Stimulated activated CD4-positive, alpha-beta T cell treated with anti-CD3 and anti-CD28 coated beads, Interleukin-15, amount 100 ng/mL, for 24 hours (primary cell): ENCODE results near the gene GAPDH.
A peak's percentile ranks its signal among the peaks of the same experiment; 100 is the strongest.
"Not testable (repeated sequence)": the region's sequence is repeated elsewhere in the genome, so short reads cannot be mapped to it uniquely, and the experiment has no call there.

Source experiments
- DNase-seq: peaks from one replicate; pipeline ENCODE4 v3.0.0-alpha.2; 2020

The GAPDH gene

DNA sequence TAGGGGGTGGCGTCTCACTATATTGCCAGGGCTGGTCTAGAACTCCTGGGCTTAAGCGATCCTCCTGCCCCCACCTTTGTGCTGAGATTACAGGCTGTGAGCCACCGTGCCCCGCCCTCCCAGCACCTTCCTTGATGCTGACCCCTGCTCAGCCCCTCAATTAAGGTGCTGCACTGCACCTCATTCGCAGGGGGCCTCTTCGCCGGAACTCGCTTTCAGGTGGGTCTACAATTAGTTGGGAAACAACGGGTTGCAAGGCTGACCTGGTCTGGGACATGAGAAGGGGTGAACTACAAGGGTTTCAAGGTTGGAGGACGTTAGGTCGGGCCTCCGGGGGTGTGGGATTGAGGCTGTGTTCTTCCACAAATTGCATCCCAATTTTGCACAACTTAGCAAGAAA lies 35.0 kb downstream of the GAPDH start:
- no peak for DNase-seq

DNA sequence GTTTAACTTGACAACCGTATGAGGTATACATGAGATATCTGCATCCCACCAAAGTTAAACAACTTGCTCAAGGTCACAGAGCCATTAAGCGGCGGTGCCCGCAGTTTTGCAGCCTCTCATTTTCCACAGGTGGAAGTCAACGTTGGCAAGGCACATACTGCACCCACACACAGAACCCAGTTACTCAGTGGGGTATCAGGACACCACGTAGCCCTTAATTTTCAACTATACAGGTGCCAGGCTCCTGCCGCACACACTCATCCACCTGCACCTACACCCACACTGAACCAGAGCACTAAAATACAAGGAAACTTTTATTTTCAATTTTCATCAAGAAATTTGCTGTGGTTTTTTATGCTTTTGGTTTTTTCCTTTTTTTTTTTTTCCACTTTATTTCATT lies 35.5 kb downstream of the GAPDH start:
- DNase-seq, result no peak

- peak; percentile 67 for DNase-seq
These were observed 36.1 kb downstream of the GAPDH start for GRCh38 chr12:6570264-6570887.

GRCh38 chr12:6573001-6573400 lies 38.7 kb downstream of the GAPDH start:
- DNase-seq, result no peak

- DNase-seq, result peak; percentile 31
These were observed 40.4 kb downstream of the GAPDH start for GRCh38 chr12:6574576-6575295.

DNA sequence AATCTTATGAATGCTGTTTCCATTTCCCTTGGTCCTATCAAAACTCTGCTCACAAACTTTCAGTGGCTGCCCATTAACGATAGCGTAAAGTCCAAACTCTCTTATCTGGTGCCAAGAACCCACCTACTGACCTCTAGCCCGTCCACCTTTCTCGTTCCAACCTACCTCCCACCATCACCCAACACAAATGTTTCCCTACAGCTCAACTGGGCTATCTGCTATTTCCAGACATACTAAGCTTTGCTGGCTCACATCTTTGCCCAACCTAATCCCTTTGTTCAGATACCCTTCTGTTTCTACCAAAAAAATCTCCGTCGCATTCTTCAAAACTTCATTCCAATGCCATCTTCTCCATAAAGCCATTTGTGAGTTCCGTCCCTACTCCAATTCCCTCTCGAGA lies 41.3 kb downstream of the GAPDH start:
- DNase-seq, result no peak

- DNase-seq, result no peak
These were observed 47.9 kb downstream of the GAPDH start for GRCh38 chr12:6582196-6582595.

DNA sequence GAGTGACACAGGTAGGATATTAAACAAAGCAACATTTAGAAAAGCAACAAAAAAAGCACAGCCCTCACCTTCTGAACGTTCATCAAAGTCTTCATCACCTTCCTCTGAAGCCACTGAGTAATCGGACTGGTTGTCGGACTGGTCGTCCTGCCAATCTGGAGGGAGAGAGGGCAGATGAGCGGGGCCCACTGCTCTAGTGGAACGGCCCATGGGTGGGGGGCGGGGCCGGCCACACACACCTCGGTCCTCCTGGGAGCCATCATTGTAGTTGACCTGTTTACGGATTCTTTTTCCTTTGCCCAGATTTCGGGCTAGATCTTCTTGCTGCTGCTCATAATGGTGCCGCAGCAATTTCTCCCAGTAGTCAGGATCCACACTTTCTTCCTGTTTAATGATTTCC lies 48.6 kb downstream of the GAPDH start:
- no peak for DNase-seq

DNA sequence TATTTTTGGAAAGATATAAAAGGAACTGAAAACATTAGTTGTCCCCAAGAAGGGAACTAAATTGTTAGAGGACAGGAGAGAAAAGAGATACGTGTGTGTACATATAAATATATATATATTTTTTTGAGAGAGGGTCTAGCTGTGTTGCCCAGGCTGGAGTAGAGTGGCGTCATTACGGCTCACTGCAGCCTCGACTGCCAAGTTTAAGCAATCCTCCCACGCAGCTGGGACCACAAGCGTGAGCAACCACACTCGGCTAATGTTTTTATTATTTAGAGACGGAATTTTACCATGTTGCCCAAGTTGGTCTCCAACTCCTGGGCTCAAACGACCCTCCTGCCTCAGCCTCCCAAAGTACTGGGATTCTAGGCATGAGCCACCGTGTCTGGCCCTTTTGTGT lies 50.0 kb downstream of the GAPDH start:
- DNase-seq, result no peak

DNA sequence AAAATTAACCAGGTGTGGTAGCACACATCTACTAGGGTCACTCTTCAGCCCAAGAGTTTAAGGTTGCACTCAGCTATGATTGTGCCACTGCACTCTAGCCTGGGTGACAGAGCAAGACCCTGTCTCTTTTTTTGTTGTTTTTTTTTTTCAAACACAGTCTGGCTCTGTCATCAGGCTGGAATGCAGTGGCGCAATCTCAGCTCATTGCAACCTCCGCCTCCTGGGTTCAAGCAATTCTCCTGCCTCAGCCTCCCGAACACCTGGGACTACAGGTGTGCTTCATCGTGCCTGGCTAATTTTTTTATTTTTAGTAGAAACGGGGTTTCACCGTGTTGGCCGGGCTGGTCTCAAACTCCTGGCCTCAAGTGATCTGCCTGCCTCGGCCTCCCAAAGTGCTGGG lies 52.3 kb downstream of the GAPDH start:
- not testable (repeated sequence) for DNase-seq
